Measurements from ENCODE around the gene KPNA1.
"Not testable (repeated sequence)": the region's sequence is repeated elsewhere in the genome, so short reads cannot be mapped to it uniquely, and the experiment has no call there.

KPNA1 gene

DNA sequence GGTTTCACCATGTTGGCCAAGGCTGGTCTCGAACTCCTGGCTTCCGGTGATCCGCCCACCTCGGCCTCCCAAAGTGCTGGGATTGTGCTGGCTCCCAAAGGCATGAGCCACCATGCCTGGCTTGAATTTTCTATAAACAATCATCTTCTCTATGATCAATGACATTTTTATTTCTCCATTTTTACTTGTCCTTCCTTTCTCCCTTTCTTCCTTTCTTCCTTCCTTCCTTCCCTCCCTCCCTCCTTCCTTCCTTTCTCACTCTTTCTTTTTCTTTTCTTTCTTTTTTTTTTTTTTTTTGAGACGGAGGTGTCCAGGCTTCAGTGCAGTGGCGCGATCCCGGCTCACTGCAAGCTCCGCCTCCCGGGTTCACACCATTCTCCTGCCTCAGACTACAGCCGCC, 8.6 kb upstream of the KPNA1 start:
- FAIRE-seq (no peak), DNase-seq (ENCODE audit: insufficient read length, low spot score) (no peak)

DNA sequence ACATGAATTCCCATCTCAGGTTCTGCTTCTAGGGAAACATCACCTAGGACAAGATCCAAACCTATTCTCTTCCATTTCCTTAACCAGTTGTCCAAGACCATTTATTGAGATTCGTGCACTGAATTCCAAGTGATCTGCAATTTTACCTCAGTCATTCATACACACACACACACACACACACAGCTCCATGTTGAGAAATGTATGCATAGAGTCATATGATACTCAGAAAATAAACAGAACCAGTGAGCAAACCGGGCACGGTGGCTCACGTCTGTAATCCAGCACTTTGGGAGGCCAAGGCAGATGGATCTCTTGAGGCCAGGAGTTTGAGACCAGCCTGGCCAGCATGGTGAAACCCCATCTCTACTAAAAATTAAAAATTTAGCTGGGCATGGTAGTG, 6.1 kb upstream of the KPNA1 start:
- no peak for FAIRE-seq
- no peak for DNase-seq (ENCODE audit: insufficient read length, low spot score)

DNA sequence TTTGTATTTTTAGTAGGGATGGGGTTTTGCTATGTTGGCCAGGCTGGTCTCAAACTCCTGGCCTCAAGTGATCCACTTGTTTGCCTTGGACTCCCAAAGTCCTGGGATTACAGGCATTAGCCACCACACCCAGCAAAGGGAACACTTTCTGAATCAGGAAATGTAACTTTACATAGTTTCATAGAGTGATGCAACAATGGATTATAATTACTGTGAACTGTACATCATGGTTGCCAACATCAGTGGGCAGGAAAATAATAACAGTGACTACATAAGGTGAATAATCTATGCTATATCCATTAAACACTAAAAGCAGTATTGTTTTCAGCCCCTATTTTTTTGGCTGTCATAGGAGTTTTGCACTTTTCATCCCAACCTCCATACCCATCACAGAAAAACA, 5.0 kb upstream of the KPNA1 start:
- DNase-seq (ENCODE audit: insufficient read length, low spot score) (no peak), FAIRE-seq (no peak)

DNA sequence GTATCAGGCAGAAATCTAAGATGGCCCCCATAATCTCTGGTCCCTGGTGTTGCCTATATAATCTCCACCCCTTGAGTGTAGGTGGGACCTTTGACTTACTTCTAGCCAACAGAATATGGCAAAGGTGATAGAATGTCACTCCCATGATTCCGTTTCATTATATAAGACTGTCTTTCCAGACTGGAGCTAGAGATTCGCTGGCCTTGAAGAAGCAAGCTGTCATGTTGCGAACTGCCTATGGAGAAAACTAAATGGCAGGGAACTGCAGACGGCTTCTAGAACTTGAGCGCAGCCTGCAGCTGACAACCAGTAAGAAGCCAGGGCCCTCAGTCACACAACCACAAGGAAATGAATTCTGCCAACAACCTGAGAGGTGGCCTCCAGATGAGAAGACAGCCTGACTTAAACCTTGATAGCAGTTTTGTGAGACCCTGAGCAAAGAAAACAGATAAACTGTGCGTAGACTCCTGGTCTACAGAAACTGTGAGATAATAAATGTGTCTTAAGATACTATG, 2.2 kb upstream of the KPNA1 start:
- DNase-seq (ENCODE audit: insufficient read length, low spot score) (no peak), FAIRE-seq (no peak)

DNA sequence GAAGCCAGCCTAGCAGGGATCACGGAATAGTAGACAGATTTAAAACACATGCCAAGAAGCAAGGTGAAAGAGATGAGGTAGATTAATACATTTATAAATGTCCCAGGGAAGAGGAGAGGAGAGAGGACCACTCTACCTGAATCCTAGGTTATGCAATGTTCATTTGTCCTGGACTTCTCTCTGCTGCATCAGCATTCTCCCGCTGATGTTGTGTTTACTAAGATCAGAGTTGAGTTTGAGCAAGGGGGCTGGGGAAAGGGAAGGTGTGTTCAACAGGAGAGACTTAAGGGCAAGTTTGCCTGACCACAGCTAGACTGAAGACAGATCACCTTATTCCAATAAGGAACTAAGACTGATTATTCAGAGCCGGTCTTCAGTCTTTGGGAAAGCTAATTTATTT, 1.1 kb upstream of the KPNA1 start:
- DNase-seq (ENCODE audit: insufficient read length, low spot score) (no peak), FAIRE-seq (no peak)

GRCh38 chr3:122515020-122515468, 305 bp upstream of the KPNA1 start:
- FAIRE-seq (no peak), DNase-seq (ENCODE audit: insufficient read length, low spot score) (no peak)

- DNase-seq (ENCODE audit: insufficient read length, low spot score), result no peak
- peak; percentile 76 for FAIRE-seq
Measured at GRCh38 chr3:122513386-122514122, 1.2 kb downstream of the KPNA1 start.

DNA sequence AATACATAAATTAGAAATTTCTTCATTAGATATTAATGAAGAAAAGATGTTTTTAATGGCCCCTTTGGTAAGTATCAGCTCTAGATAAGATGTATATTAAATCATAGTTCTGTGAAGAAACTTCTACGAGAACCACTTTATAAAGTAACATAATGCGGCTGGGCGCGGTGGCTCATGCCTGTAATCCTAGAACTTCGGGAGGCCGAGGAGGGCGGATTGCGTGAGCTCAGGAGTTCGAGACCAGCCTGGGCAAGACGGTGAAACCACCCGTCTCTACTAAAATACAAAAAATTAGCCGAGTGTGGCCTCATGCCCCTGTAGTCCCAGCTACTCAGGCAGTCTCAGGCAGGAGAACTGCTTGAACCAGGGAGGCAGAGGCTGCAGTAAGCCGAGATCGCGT, 2.5 kb downstream of the KPNA1 start:
- DNase-seq (ENCODE audit: insufficient read length, low spot score) (no peak), FAIRE-seq (no peak)

DNA sequence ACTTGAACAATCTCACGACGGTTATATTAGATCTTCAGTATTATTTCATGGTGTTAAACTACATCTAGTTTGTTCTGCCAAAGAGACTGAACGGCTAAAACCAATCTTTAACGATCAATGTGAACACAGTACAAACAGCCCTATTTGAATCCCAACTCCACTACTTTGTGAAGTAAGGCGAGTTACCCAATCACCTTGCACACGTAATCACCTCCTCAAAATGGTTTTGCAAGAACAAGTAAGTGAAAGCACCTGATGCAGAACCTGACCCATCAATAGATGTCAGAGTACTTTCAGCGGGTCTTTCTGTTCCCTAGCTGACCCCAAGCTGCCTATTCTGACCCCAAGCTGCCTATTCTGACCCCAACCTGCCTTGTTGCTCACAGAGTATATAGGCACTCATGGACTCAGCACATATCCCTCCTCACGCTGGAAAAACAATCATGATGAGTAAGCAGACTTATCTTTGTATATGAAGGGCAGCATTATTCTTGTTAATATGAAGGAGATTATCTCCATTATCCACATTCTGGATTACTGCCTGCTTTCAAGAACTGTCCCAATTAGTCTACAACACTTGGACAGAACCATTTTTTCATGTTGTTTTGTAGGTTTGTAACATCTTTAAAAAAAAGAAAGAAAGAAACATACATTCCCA, 3.7 kb downstream of the KPNA1 start:
- DNase-seq (ENCODE audit: insufficient read length, low spot score), result no peak
- no peak for FAIRE-seq

GRCh38 chr3:122508944-122509343, 5.8 kb downstream of the KPNA1 start:
- FAIRE-seq; DNase-seq (ENCODE audit: insufficient read length, low spot score): not testable (repeated sequence)

DNA sequence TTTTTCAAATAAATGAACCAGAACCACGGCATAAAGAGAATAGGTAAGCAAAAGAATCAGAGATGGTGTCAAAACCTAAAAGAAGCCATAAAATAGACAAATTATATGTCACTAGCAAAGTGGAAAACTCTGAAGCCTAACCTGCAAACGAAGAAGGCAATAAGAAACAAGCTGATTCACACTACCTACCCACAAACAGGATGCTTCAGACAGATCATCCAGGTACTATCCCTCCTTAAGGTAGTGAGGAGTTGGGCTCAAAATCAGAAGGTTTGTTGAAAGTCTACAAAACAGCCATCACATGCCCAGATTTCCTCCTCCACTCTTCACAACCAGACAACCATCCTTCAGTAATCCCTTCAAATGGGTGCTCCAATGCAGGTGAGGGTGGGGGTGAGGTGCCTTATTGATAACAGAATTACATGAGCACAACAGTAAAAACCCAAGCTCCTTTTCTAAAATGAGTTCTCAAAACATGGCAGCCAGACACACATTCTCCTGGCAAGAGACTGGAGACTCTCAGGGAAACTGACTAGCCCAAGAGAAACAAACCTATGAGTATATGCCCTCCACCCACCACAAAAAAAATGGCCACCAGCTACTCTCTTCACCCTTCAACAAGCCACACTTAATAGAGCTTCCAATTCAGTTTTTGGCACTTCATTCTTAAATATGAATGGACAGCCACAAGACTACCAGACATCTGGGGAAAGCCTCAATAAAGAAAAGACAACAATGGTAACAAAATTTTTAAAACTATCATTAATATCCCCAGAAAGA, 6.4 kb downstream of the KPNA1 start:
- FAIRE-seq, result no peak
- DNase-seq (ENCODE audit: insufficient read length, low spot score), result no peak

DNA sequence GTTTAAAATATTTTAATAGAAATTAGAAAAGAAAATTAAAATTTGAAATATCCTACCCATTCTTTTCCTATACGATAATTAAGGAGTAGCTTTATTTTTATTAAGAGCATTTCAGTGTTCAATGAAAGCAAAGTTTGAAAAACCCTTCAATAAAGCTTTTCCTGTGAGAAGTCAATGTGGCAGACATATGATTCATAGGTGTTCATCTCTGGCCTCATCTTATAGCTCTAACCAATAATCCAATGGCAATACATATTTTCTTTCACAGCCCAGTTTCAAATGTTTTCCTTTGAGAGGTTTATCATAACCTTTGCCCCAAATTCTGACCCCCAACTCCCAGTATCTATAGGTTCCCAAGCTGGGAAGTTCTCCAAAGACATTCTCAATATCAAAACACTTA, 8.3 kb downstream of the KPNA1 start:
- no peak for FAIRE-seq
- DNase-seq (ENCODE audit: insufficient read length, low spot score), result no peak

DNA sequence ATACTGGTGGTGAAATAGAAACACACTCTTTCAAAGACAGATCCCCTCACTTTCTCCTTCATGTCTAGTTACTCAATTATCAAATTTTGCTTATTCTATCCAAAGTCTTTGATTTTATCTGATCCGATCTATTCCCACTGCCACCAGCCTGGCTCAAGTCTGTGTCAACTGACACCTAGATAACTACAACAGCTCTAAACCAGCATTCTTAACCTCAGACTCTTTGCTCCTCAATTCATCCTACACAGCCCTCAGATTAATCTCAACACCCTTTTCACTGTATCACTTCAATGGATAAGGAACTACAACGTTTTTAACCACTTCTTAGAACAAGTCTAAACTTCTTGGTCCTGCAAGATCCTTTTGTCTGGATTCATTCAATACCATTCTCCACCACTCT, 9.1 kb downstream of the KPNA1 start:
- FAIRE-seq, result no peak

GRCh38 chr3:122502941-122503340, 11.8 kb downstream of the KPNA1 start:
- DNase-seq (ENCODE audit: insufficient read length, low spot score) (no peak), FAIRE-seq (no peak)

More for the DNA sequence above, 9.1 kb downstream of the KPNA1 start:
- DNase-seq (ENCODE audit: insufficient read length, low spot score), result no peak

DNA sequence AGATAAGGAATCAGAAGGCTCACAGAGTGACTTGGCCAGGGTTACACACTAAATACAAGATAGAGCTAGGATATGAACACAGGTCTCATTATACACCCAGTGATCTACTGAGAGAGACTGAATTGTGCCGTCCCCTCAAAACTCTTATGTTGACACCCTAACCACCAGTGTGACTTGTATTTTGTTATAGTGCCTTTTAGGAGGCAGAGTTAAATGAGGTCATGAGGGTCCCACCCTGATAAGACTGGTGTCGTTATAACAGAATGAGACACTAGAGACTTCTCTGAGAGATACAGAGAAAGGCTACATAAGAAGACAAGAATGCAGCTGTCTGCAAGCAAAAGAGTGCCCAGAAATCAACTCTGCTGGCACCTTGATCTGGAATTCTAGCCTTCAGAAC, 12.6 kb downstream of the KPNA1 start:
- DNase-seq (ENCODE audit: insufficient read length, low spot score) (no peak), FAIRE-seq (no peak)

DNA sequence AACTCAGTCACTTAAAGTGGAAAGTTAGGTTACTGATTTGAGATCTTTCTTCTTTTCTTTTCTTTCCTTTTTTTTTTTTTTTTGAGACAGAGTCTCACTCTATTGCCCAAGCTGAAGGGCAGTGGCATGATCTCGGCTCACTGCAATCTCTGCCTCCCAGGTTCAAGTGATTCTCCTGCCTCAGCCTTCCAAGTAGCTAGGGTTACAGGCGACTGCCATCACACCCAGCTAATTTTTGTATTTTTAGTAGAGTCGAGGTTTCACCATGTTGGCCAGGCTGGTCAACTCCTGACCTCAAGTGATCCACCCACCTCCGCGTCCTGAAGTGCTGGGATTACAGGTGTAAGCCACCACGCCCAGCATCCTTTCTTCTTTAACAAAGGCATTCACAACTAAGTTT, 13.8 kb downstream of the KPNA1 start:
- not testable (repeated sequence) for DNase-seq (ENCODE audit: insufficient read length, low spot score); FAIRE-seq

- no peak for DNase-seq (ENCODE audit: insufficient read length, low spot score)
- FAIRE-seq, result no peak
Measured at GRCh38 chr3:122498152-122498551, 16.6 kb downstream of the KPNA1 start.

DNA sequence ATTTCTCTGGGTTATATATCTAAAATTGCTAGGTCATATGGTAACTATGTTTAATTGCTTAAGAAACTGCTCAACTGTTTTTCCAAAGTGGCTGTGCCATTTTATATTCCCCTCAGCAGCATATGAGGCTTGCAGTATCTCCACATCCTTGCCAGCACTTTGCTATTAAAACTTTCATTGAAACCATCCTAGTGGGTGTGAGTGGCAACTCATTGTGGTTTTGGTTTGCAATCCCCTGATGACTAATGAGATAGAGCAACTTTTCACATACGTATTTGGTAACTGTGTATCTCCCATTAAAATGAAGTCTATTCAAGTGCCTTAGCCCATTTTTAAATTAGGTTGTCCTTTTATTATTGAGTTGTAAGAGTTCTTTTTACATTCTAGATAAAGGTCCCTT, 17.3 kb downstream of the KPNA1 start:
- FAIRE-seq, result peak; percentile 48
- DNase-seq (ENCODE audit: insufficient read length, low spot score), result peak; percentile 63

DNA sequence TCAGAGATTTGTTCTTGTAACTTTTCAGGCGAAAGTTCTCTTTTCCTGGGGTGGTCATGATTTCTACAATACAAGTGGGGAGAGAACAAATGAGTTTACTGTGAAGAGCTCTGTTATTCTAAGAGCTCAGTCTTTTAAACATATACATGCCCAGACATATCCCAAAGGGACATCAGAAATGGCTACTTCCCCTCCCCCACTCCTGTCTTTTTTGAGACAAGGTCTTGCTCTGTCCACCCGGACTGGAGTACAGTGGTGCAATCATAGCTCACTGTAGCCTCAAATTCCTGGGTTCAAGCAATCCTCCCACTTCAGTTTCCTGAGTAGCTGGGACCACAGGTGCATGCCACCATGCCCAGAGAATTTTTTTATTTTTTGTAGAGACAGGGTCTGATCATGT, 18.2 kb downstream of the KPNA1 start:
- no peak for FAIRE-seq

GRCh38 chr3:122493296-122493695, 21.4 kb downstream of the KPNA1 start:
- DNase-seq (ENCODE audit: insufficient read length, low spot score), result no peak
- no peak for FAIRE-seq

More for the DNA sequence above, 18.2 kb downstream of the KPNA1 start:
- DNase-seq (ENCODE audit: insufficient read length, low spot score), result no peak

- no peak for DNase-seq (ENCODE audit: insufficient read length, low spot score)
- no peak for FAIRE-seq
Measured at GRCh38 chr3:122488262-122488973, 26.3 kb downstream of the KPNA1 start.

All from HTR-8/SVneo (cell line).